Bronchial epithelial cell (primary cell): ENCODE data around the gene EFNA3. TPM values are rescaled to one million over a fixed set of nuclear protein-coding genes. Genes with fewer than 3 reads are reported as not detected.

Source experiments
- DNase-seq: peaks from one replicate; pipeline ENCODE4 v3.0.0-alpha.2; 2010; ENCODE audit warnings: low read depth
- FAIRE-seq: peaks from 2 replicates; lab custom pipeline; 2011; peaks lifted over from hg19 to GRCh38; lab: Jason Lieb, UNC
- H3K27me3 ChIP-seq: 2 replicates; pipeline ENCODE4 v1.5.1; 2011; ENCODE audit warnings: low read length; ENCODE audit not compliant: control insufficient read depth, insufficient read depth
- H3K36me3 ChIP-seq: 2 replicates; pipeline ENCODE4 v1.5.1; 2011; ENCODE audit warnings: low read length; ENCODE audit not compliant: control insufficient read depth, insufficient read depth
- H3K4me3 ChIP-seq: 2 replicates; pipeline ENCODE4 v1.5.1; 2011; ENCODE audit warnings: mild to moderate bottlenecking, low read depth, low read length, control low read depth
- total RNA-seq: library from RNA; depleted of rRNA; stranded (reverse); fragments of >200 nt; gene quantifications from 2 replicates; pipeline ENCODE4 v1.2.1, GENCODE V29; 2014
- TF ChIP-seq, protein P1 (sequence below): IDR thresholded peaks from 2 replicates; pipeline ENCODE4 v1.5.1; 2011; ENCODE audit warnings: mild to moderate bottlenecking, moderate library complexity, low read length, control low read depth, inconsistent platforms; ENCODE audit not compliant: insufficient read depth, severe bottlenecking

Gene EFNA3
- total RNA-seq, 1 donor from 2014 or later = 3.7 TPM

- peaks cover 30% of the 10 kb centered on the region for H3K36me3 ChIP-seq
- H3K27me3 ChIP-seq = no peaks in the 10 kb centered on the region
- peak overlapping the region; percentile 96 for H3K4me3 ChIP-seq
- TF ChIP-seq, protein P1, sequence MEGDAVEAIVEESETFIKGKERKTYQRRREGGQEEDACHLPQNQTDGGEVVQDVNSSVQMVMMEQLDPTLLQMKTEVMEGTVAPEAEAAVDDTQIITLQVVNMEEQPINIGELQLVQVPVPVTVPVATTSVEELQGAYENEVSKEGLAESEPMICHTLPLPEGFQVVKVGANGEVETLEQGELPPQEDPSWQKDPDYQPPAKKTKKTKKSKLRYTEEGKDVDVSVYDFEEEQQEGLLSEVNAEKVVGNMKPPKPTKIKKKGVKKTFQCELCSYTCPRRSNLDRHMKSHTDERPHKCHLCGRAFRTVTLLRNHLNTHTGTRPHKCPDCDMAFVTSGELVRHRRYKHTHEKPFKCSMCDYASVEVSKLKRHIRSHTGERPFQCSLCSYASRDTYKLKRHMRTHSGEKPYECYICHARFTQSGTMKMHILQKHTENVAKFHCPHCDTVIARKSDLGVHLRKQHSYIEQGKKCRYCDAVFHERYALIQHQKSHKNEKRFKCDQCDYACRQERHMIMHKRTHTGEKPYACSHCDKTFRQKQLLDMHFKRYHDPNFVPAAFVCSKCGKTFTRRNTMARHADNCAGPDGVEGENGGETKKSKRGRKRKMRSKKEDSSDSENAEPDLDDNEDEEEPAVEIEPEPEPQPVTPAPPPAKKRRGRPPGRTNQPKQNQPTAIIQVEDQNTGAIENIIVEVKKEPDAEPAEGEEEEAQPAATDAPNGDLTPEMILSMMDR = no peak
- FAIRE-seq = no peak
- DNase-seq = no peak
Measured at GRCh38 chr1:155130272-155131006, 51.8 kb downstream of the EFNA3 start.

DNA sequence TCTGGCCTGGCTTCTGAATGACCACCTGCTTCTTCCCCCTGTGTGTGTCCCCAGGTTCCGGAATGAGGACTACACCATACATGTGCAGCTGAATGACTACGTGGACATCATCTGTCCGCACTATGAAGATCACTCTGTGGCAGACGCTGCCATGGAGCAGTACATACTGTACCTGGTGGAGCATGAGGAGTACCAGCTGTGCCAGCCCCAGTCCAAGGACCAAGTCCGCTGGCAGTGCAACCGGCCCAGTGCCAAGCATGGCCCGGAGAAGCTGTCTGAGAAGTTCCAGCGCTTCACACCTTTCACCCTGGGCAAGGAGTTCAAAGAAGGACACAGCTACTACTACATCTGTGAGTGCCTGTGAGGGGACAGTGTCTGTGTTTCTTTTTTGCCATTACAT is 52.6 kb downstream of the EFNA3 start:
- H3K36me3 ChIP-seq = peaks cover 30% of the 10 kb centered on the region
- TF ChIP-seq, protein P1 = no peak
- H3K4me3 ChIP-seq = no peak overlapping the region
- no peak for DNase-seq
- no peak for FAIRE-seq
- no peaks in the 10 kb centered on the region for H3K27me3 ChIP-seq

DNA sequence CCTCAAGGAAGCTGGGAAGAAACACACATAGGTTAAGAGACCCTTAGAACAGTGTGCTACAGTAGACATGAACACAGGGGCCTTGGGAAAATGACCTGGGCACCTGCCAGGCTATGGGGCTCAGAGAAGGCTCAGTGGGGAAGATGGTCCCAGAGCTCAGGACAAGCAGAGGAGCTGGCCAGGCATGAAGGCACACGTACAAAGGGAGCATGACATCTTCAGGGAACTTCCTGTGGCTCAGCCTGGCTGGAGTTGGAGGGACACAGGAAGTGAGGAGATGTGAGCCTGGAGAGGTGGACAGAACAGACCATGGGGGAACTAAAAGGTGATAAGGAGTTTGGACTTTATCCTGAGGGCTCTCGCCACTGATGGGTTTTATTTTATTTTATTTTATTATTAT is 53.2 kb downstream of the EFNA3 start:
- DNase-seq (peak; percentile 28), FAIRE-seq (no peak)
- H3K4me3 ChIP-seq = no peak overlapping the region
- TF ChIP-seq, protein P1 = no peak
- no peaks in the 10 kb centered on the region for H3K27me3 ChIP-seq
- H3K36me3 ChIP-seq = peaks cover 30% of the 10 kb centered on the region

- H3K27me3 ChIP-seq = no peaks in the 10 kb centered on the region
- DNase-seq (no peak), FAIRE-seq (no peak)
- TF ChIP-seq, protein P1 = no peak
- peaks cover 30% of the 10 kb centered on the region for H3K36me3 ChIP-seq
- no peak overlapping the region for H3K4me3 ChIP-seq
Measured at GRCh38 chr1:155133799-155134281, 55.2 kb downstream of the EFNA3 start.

DNA sequence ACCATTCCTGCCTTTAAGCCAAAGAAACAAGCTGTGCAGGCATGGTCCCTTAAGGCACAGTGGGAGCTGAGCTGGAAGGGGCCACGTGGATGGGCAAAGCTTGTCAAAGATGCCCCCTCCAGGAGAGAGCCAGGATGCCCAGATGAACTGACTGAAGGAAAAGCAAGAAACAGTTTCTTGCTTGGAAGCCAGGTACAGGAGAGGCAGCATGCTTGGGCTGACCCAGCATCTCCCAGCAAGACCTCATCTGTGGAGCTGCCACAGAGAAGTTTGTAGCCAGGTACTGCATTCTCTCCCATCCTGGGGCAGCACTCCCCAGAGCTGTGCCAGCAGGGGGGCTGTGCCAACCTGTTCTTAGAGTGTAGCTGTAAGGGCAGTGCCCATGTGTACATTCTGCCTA is 55.7 kb downstream of the EFNA3 start:
- peaks cover 28% of the 10 kb centered on the region for H3K36me3 ChIP-seq

More for the DNA sequence above, 55.7 kb downstream of the EFNA3 start:
- H3K4me3 ChIP-seq = no peak overlapping the region
- DNase-seq (no peak), FAIRE-seq (no peak)
- no peaks in the 10 kb centered on the region for H3K27me3 ChIP-seq
- TF ChIP-seq, protein P1 = peak; percentile 2
